H1 (cell line): ENCODE measurements around the gene KRTAP4-2. TPM values are rescaled to one million over a fixed set of nuclear protein-coding genes. Genes with fewer than 3 reads are reported as not detected.

Source experiments
- CTCF ChIA-PET: fragments of 300-600 bp; sonication (Branson Sonifier 250); formaldehyde crosslinking; loops from one replicate; lab custom pipeline; 2021; ENCODE audit not compliant: partially characterized antibody; lab: Charles Lee
- POLR2A ChIA-PET: fragments of 300-600 bp; sonication (Branson Sonifier 250); formaldehyde crosslinking; loops from one replicate; lab custom pipeline; 2021; ENCODE audit warnings: inconsistent platforms; ENCODE audit not compliant: partially characterized antibody; lab: Charles Lee
- DNase-seq, 2 experiments: peaks; one replicate each; pipeline versions ENCODE4 v3.0.0 to v3.0.0-alpha.2; 2010 to 2022; ENCODE audit warnings: low spot score in 2 of 2, low read depth in 1 of 2, mixed read lengths in 1 of 2
- FAIRE-seq: peaks from 2 replicates; lab custom pipeline; 2011; peaks lifted over from hg19 to GRCh38; lab: Jason Lieb, UNC
- H2AFZ ChIP-seq: 2 replicates; pipeline ENCODE4 v1.8.1; 2012; ENCODE audit warnings: low read length, inconsistent platforms
- H2AK5ac ChIP-seq: 2 replicates; pipeline ENCODE4 v1.6.1; 2013; ENCODE audit warnings: low read depth, low read length
- H2BK120ac ChIP-seq: replicated peaks from 2 replicates; pipeline ENCODE3; 2013; ENCODE audit warnings: low read depth, low read length, inconsistent platforms
- H2BK12ac ChIP-seq: 2 replicates; pipeline ENCODE4 v1.6.1; 2013; ENCODE audit warnings: low read depth, low read length
- H2BK15ac ChIP-seq: 2 replicates; pipeline ENCODE4 v1.6.1; 2013; ENCODE audit warnings: low read length
- H2BK20ac ChIP-seq: 2 replicates; pipeline ENCODE4 v1.6.1; 2013; ENCODE audit warnings: low read length
- H2BK5ac ChIP-seq: 2 replicates; pipeline ENCODE4 v1.6.1; 2013; ENCODE audit warnings: low read depth, low read length
- H3K14ac ChIP-seq: 2 replicates; pipeline ENCODE4 v1.6.1; 2013; ENCODE audit warnings: inconsistent platforms; ENCODE audit not compliant: insufficient read length
- H3K18ac ChIP-seq: 2 replicates; pipeline ENCODE4 v1.6.1; 2013; ENCODE audit warnings: low read length; ENCODE audit errors: extremely low read depth
- H3K23ac ChIP-seq: 2 replicates; pipeline ENCODE4 v1.6.1; 2013; ENCODE audit warnings: inconsistent platforms; ENCODE audit not compliant: insufficient read length
- H3K23me2 ChIP-seq: 2 replicates; pipeline ENCODE4 v1.6.1; 2013; ENCODE audit warnings: low read depth, low read length
- H3K27ac ChIP-seq: 2 replicates; pipeline ENCODE4 v1.6.1; 2011; ENCODE audit warnings: low read depth, low read length, inconsistent platforms
- H3K27me3 ChIP-seq, 4 experiments: replicated peaks in 1 of 4; 1 replicate in 1 of 4; 2 replicates in 3 of 4; pipeline versions ENCODE4 v1.6.1 to v1.8.1; 2011 to 2013; ENCODE audit warnings: low read length in 3 of 4, mild to moderate bottlenecking in 3 of 4, inconsistent platforms in 2 of 4, mixed read lengths in 2 of 4, moderate library complexity in 1 of 4; ENCODE audit not compliant: control insufficient read depth in 3 of 4, insufficient read depth in 3 of 4; ENCODE audit errors: extremely low read depth in 1 of 4
- H3K36me3 ChIP-seq, 4 experiments: 2 replicates each; pipeline versions ENCODE4 v1.6.1 to v1.8.1; 2011 to 2013; ENCODE audit warnings: mild to moderate bottlenecking in 4 of 4, low read length in 3 of 4, moderate library complexity in 2 of 4, control low read depth in 1 of 4, inconsistent platforms in 1 of 4; ENCODE audit not compliant: insufficient read depth in 4 of 4, control insufficient read depth in 2 of 4
- H3K4ac ChIP-seq: replicated peaks from 2 replicates; pipeline ENCODE3; 2013; ENCODE audit warnings: low read length, low read depth, mixed read lengths, inconsistent platforms; ENCODE audit not compliant: insufficient read length
- H3K4me1 ChIP-seq, 4 experiments: replicated peaks in 1 of 4; 1 replicate in 1 of 4; 2 replicates in 3 of 4; pipeline versions ENCODE4 v1.6.1 to v1.8.1; 2011 to 2013; ENCODE audit warnings: low read length in 3 of 4, inconsistent platforms in 2 of 4, mixed read lengths in 1 of 4; ENCODE audit not compliant: insufficient read depth in 4 of 4, control insufficient read depth in 3 of 4
- H3K4me2 ChIP-seq, 2 experiments: 2 replicates each; pipeline versions ENCODE4 v1.6.1 to v1.8.1; 2011 to 2013; ENCODE audit warnings: low read depth in 2 of 2, low read length in 2 of 2, control low read depth in 1 of 2, inconsistent platforms in 1 of 2, mild to moderate bottlenecking in 1 of 2; ENCODE audit not compliant: insufficient read depth in 1 of 2
- H3K4me3 ChIP-seq, 4 experiments: fragments of 200-600, 300-600 bp in 1 of 4; sonication (generic), shearing (Covaris generic), sonication (Bioruptor Twin) in 1 of 4; 2 replicates each; pipeline versions ENCODE4 v1.5.1 to v1.8.1; 2011 to 2016; ENCODE audit warnings: low read length in 4 of 4, low read depth in 3 of 4, control low read depth in 2 of 4, inconsistent platforms in 2 of 4, mild to moderate bottlenecking in 2 of 4, mixed read lengths in 1 of 4, moderate library complexity in 1 of 4; ENCODE audit not compliant: insufficient read depth in 2 of 4; ENCODE audit errors: extremely low read depth in 1 of 4
- H3K56ac ChIP-seq: replicated peaks from 2 replicates; pipeline ENCODE3; 2013; ENCODE audit warnings: low read depth, mild to moderate bottlenecking, mixed read lengths, low read length, inconsistent platforms; ENCODE audit not compliant: insufficient read length
- H3K79me1 ChIP-seq: 2 replicates; pipeline ENCODE4 v1.6.1; 2013; ENCODE audit warnings: low read depth, low read length, control low read depth
- H3K79me2 ChIP-seq, 2 experiments: 2 replicates each; pipeline versions ENCODE4 v1.6.1 to v1.8.1; 2012 to 2013; ENCODE audit warnings: low read length in 2 of 2, mild to moderate bottlenecking in 2 of 2, inconsistent platforms in 1 of 2; ENCODE audit not compliant: insufficient read depth in 2 of 2, control insufficient read depth in 1 of 2
- H3K9ac ChIP-seq, 4 experiments: replicated peaks in 1 of 4; 1 replicate in 1 of 4; 2 replicates in 3 of 4; pipeline versions ENCODE4 v1.6.1 to v1.8.1; 2011 to 2013; ENCODE audit warnings: low read depth in 3 of 4, low read length in 3 of 4, control low read depth in 2 of 4, mild to moderate bottlenecking in 2 of 4, moderate library complexity in 2 of 4, inconsistent platforms in 1 of 4; ENCODE audit errors: extremely low read depth in 1 of 4
- H3K9me3 ChIP-seq, 2 experiments: 2 replicates each; pipeline versions ENCODE4 v1.6.1 to v1.8.1; 2012 to 2013; ENCODE audit warnings: mild to moderate bottlenecking in 2 of 2, moderate library complexity in 2 of 2, control low read depth in 1 of 2, inconsistent platforms in 1 of 2, low read depth in 1 of 2, low read length in 1 of 2, mixed read lengths in 1 of 2; ENCODE audit not compliant: insufficient read depth in 2 of 2
- H4K20me1 ChIP-seq, 2 experiments: replicated peaks in 1 of 2; 2 replicates each; pipeline versions ENCODE3 to v1.8.1; 2011 to 2013; ENCODE audit warnings: inconsistent platforms in 2 of 2, low read length in 2 of 2, mild to moderate bottlenecking in 1 of 2; ENCODE audit not compliant: insufficient read depth in 2 of 2, control insufficient read depth in 1 of 2
- H4K5ac ChIP-seq: 2 replicates; pipeline ENCODE4 v1.6.1; 2013; ENCODE audit warnings: low read length, low read depth, mixed read lengths, inconsistent platforms; ENCODE audit not compliant: insufficient read length
- H4K8ac ChIP-seq: 2 replicates; pipeline ENCODE4 v1.8.0; 2013; ENCODE audit warnings: mild to moderate bottlenecking, moderate library complexity, low read length, inconsistent platforms; ENCODE audit not compliant: insufficient read depth; ENCODE audit errors: extremely low read depth
- H4K91ac ChIP-seq: replicated peaks from 2 replicates; pipeline ENCODE3; 2013; ENCODE audit warnings: low read length, mixed read lengths, inconsistent platforms; ENCODE audit not compliant: insufficient read length
- KDM5A ChIP-seq: fragments of 200-600 bp; IDR thresholded peaks from 2 replicates; pipeline ENCODE4 v1.7.1; 2012; ENCODE audit warnings: mild to moderate bottlenecking, low read length, inconsistent platforms, mixed read lengths
- MAFK ChIP-seq: IDR thresholded peaks from 2 replicates; pipeline ENCODE4 v1.6.1; 2012; ENCODE audit warnings: low read depth, mild to moderate bottlenecking, improper control_type of control experiment, low read length
- WGBS, 2 experiments: shearing (Covaris generic) in 1 of 2; methylation state at CpG; one replicate each; pipeline versions ENCODE4 v1.1.6 to v1.1.7; 2013 to 2015; ENCODE audit warnings: low lambda C conversion rate in 2 of 2, mixed read lengths in 2 of 2, inconsistent platforms in 1 of 2, low coverage in 1 of 2, missing lambda C conversion rate in 1 of 2; ENCODE audit not compliant: insufficient replicate concordance in 2 of 2, insufficient coverage in 1 of 2, insufficient read length in 1 of 2; ENCODE audit errors: extremely low coverage in 1 of 2, missing lambda C conversion rate in 1 of 2; 5-methylcytosine and 5-hydroxymethylcytosine counted together
- polyA plus RNA-seq, 7 experiments: library from polyadenylated mRNA; depleted of rRNA in 3 of 7; stranded (reverse) in 5 of 7; unstranded in 2 of 7; fragments of >200 nt in 5 of 7; fragments of 200-250 nt in 2 of 7; gene quantifications; 1 replicate in 5 of 7; 2 replicates in 1 of 7; 4 replicates in 1 of 7; pipeline versions ENCODE4 v1.2.1 to v1.2.3, GENCODE V29; 2011 to 2013; ENCODE audit warnings: missing spikeins in 2 of 7, mixed read lengths in 2 of 7
- total RNA-seq: library from RNA; stranded (reverse); fragmentation: NEBNext Ultra II Directional; extraction: Animal tissue kit (Norgen Biotek cat#: 25700); gene quantifications from 2 replicates; pipeline ENCODE4 v1.2.1, GENCODE V29; 2021

The KRTAP4-2 gene
- total and polyA plus RNA-seq, 2 of the 8 experiments (the other 6 are each of a cell fraction or from before 2014, with no cell fraction given): not detected

- Histone ChIP-seq H2BK15ac (no peak overlapping the region), H4K5ac (no peak overlapping the region), H3K9me3 (no peaks in the 10 kb centered on the region), H3K23me2 (no peaks in the 10 kb centered on the region; the same call in 1 of the 2 replicates), H2BK5ac (no peak overlapping the region), H4K91ac (no peak overlapping the region), H3K4me2 (no peak overlapping the region), H3K4me3 (no peak overlapping the region), H4K8ac (no peak overlapping the region), H3K79me1 (no peaks in the 10 kb centered on the region), H2BK12ac (no peak overlapping the region)
- TF ChIP-seq MAFK (no peak), KDM5A (no peak)
- TF ChIP-seq, all 59 proteins: peak for 0
- H3K27ac ChIP-seq: no peak overlapping the region
- CTCF ChIA-PET: interaction anchor here (0.6 kb wide), 1 partner anchor 1348 kb away, joined by 3 read pairs; no protein-coding TSS in a partner anchor
- 76% methylated on average over 1 of the region's 1 CpG; no CpG with 5 or more reads in 1 of the 2 experiments for WGBS, 2 experiments
- DNase-seq (no peak), FAIRE-seq (no peak)
- no peak overlapping the region for H3K23ac ChIP-seq
- H3K56ac ChIP-seq: no peak overlapping the region
- H2AFZ ChIP-seq: no peak overlapping the region
- no peaks in the 10 kb centered on the region for H3K36me3 ChIP-seq
- POLR2A ChIA-PET: no interaction called here
- no peak overlapping the region for H3K18ac ChIP-seq
- H2AK5ac ChIP-seq: no peak overlapping the region
- H3K27me3 ChIP-seq: no peaks in the 10 kb centered on the region
- H2BK120ac ChIP-seq: no peak overlapping the region
- no peak overlapping the region for H3K9ac ChIP-seq
- no peak overlapping the region for H3K4ac ChIP-seq
- no peaks in the 10 kb centered on the region for H3K4me1 ChIP-seq
- no peaks in the 10 kb centered on the region for H3K79me2 ChIP-seq
- H4K20me1 ChIP-seq: no peaks in the 10 kb centered on the region
- H3K14ac ChIP-seq: no peak overlapping the region
- no peak overlapping the region for H2BK20ac ChIP-seq
Observed at GRCh38 chr17:41178843-41179616, 1.0 kb upstream of the KRTAP4-2 start.
